HepG2 (cell line): ENCODE results near the gene RPS5. TPM values are rescaled to one million over a fixed set of nuclear protein-coding genes. Genes with fewer than 3 reads are reported as not detected.

Experiments
- ATAC-seq: fragments of 200-7000 bp; cut with Tn5 transposase; 3 replicates; pipeline ENCODE4 v1.9.1; 2020; ENCODE audit warnings: mild to moderate bottlenecking, moderate library complexity
- BruUV-seq: library from RNA; stranded (reverse); fragments of 400-500 nt; replicated peaks from 2 replicates; lab custom pipeline; 2021; lab: Mats Ljungman, UMichigan
- CTCF ChIA-PET: fragments of 300-600 bp; formaldehyde crosslinking; extraction: SDS; loops from one replicate; lab custom pipeline; 2021; ENCODE audit warnings: low total read pairs, inconsistent platforms, low intra/inter-chr PET ratio; lab: Yijun Ruan, JAX
- POLR2A ChIA-PET: fragments of 350-600 bp; sonication (Branson Sonifier 250); formaldehyde crosslinking; loops from one replicate; lab custom pipeline; 2020; ENCODE audit warnings: antibody characterized with exemption, inconsistent platforms; lab: Yijun Ruan, JAX
- DNase-seq: peaks from one replicate; pipeline ENCODE4 v3.0.0-alpha.2; 2015; ENCODE audit warnings: low spot score
- FAIRE-seq: peaks from 3 replicates; lab custom pipeline; 2011; peaks lifted over from hg19 to GRCh38; lab: Jason Lieb, UNC
- H2AFZ ChIP-seq: one replicate; pipeline ENCODE4 v1.6.1; 2011; ENCODE audit warnings: low read length, inconsistent platforms
- H3K27ac ChIP-seq: fragments of 300-600 bp; 3 replicates; pipeline ENCODE4 v1.8.0; 2011; ENCODE audit warnings: mixed run types, mild to moderate bottlenecking, mixed read lengths, low read length, inconsistent platforms; ENCODE audit not compliant: insufficient read depth; ENCODE audit errors: extremely low read length
- H3K27me3 ChIP-seq, 2 experiments: fragments of 200-600 bp in 1 of 2; 2 replicates in 1 of 2; 3 replicates in 1 of 2; pipeline versions ENCODE4 v1.6.0 to v1.8.0; 2011; ENCODE audit warnings: low read length in 2 of 2, mild to moderate bottlenecking in 2 of 2, moderate library complexity in 2 of 2, inconsistent platforms in 1 of 2; ENCODE audit not compliant: insufficient read depth in 2 of 2, control insufficient read depth in 1 of 2
- H3K36me3 ChIP-seq, 2 experiments: fragments of 200-600 bp in 1 of 2; replicated peaks in 1 of 2; 2 replicates in 1 of 2; 3 replicates in 1 of 2; pipeline versions ENCODE4 v1.5.1 to v1.8.0; 2011; ENCODE audit warnings: low read length in 2 of 2, inconsistent platforms in 1 of 2; ENCODE audit not compliant: insufficient read depth in 2 of 2, control insufficient read depth in 1 of 2
- H3K4me1 ChIP-seq: 2 replicates; pipeline ENCODE4 v1.5.1; 2012; ENCODE audit warnings: low read length, inconsistent platforms; ENCODE audit not compliant: insufficient read depth
- H3K4me2 ChIP-seq: 2 replicates; pipeline ENCODE4 v1.6.0; 2011; ENCODE audit warnings: low read depth, low read length, inconsistent platforms
- H3K4me3 ChIP-seq, 3 experiments: fragments of 200-600 bp in 1 of 3; sonication (generic), shearing (Covaris generic) in 1 of 3; replicated peaks in 1 of 3; 2 replicates each; pipeline ENCODE4 v1.5.1; 2011 to 2016; ENCODE audit warnings: low read length in 3 of 3, inconsistent platforms in 2 of 3, low read depth in 2 of 3, mild to moderate bottlenecking in 2 of 3, control low read depth in 1 of 3, mixed read lengths in 1 of 3; ENCODE audit not compliant: insufficient read depth in 1 of 3
- H3K79me2 ChIP-seq: one replicate; pipeline ENCODE4 v1.6.1; 2011; ENCODE audit warnings: low read length, inconsistent platforms; ENCODE audit not compliant: insufficient read depth
- H3K9ac ChIP-seq: 2 replicates; pipeline ENCODE4 v1.6.0; 2011; ENCODE audit warnings: mild to moderate bottlenecking, low read depth, low read length, inconsistent platforms; ENCODE audit not compliant: insufficient read depth
- H3K9me3 ChIP-seq: 2 replicates; pipeline ENCODE4 v1.5.1; 2012; ENCODE audit warnings: mild to moderate bottlenecking, low read length
- H4K20me1 ChIP-seq: 2 replicates; pipeline ENCODE4 v1.6.0; 2011; ENCODE audit warnings: inconsistent platforms, mild to moderate bottlenecking, low read length, moderate library complexity; ENCODE audit not compliant: insufficient read depth
- RBM22 ChIP-seq: fragments of 200-400 bp; formaldehyde crosslinking; optimal IDR thresholded peaks from 2 replicates; pipeline ENCODE3; 2017; ENCODE audit warnings: mild to moderate bottlenecking, low read length, moderate library complexity
- WGBS: methylation state at CpG from one replicate; pipeline ENCODE4 v1.1.6; 2017; ENCODE audit warnings: low lambda C conversion rate; 5-methylcytosine and 5-hydroxymethylcytosine counted together
- in situ Hi-C: cut with HindIII; loops from 2 replicates; pipeline ENCODE4 v1.10.0; 2017; ENCODE audit warnings: low pct_unique_long_range_greater_than_20kb; ENCODE audit not compliant: extremely low pct_ligation_motif_present
- intact Hi-C: fragments of 100-400 bp; cut with micrococcal nuclease; formaldehyde crosslinking; loops from one replicate; pipeline ENCODE4 v1.10.0; 2022; ENCODE audit not compliant: unreplicated experiment
- polyA plus RNA-seq, 8 experiments: library from polyadenylated mRNA; depleted of rRNA in 3 of 8; stranded (reverse) in 7 of 8; unstranded in 1 of 8; fragments of >200 nt; fragmentation: Illumina TruSeq in 4 of 8; extraction: Trizol in 4 of 8; gene quantifications; 2 replicates each; pipeline versions ENCODE4 v1.2.1 to v1.2.3, GENCODE V29; 2011 to 2016; ENCODE audit warnings: low read depth in 4 of 8, missing spikeins in 1 of 8, mixed read lengths in 1 of 8; ENCODE audit not compliant: insufficient read depth in 1 of 8
- total RNA-seq, 5 experiments: library from RNA; depleted of rRNA; stranded (reverse); fragments of >200 nt; fragmentation: Illumina TruSeq; extraction: Trizol; gene quantifications; 2 replicates each; pipeline ENCODE4 v1.2.3, GENCODE V29; 2016; ENCODE audit warnings: low read depth in 1 of 5
- TF ChIP-seq, protein P1 (sequence below): sonication (generic); formaldehyde crosslinking; IDR thresholded peaks from 2 replicates; pipeline ENCODE4 v1.4.0; 2020; ENCODE audit warnings: missing genetic modification reagents

RPS5 gene
- total and polyA plus RNA-seq, 2 of the 13 experiments (the other 11 are each of a cell fraction or from before 2014, with no cell fraction given): 1,544 to 4,408 TPM

DNA sequence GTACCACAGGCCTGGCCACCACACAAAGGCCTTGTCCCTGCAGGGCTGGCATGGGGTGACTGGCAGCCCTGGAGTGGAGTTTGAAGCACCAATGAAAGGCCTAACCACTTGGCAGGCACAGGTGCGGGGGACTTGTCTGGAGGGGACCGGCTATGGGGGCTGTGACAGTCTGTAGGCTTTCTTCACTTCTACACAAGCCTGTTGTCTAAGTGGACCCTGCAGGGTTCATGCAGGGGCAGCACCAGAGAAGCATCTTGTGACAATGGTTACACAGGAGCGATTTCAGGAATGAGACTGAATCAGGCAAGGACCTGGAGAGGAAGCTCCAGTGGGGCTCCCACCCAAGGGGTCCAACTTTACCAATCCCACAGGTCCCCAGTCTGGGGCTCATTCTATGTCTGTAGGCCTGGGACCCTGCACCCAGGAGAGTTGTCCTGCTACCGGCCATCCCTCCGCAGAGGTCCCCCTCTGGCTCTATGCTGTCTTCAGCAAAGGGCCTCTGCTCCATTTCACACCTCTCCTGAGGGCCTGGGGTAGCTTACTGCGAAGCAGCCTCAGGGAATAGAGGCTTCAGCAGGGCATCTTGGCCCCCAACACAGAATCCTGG is 4.0 kb upstream of the RPS5 start:
- Histone ChIP-seq H3K27me3 (no peaks in the 10 kb centered on the region; a peak in 1 of 5 replicates), H4K20me1 (peaks cover 10% of the 10 kb centered on the region), H3K27ac (no peak overlapping the region), H3K4me3 (no peak overlapping the region), H3K79me2 (peaks cover 18% of the 10 kb centered on the region), H3K9me3 (no peaks in the 10 kb centered on the region), H3K4me2 (no peak overlapping the region), H3K36me3 (peaks cover 0 to 4% of the 10 kb centered on the region in 2 experiments; a peak in 2 of 5 replicates), H2AFZ (no peak overlapping the region), H3K9ac (no peak overlapping the region)
- ChIA-PET CTCF (no interaction called here), POLR2A (no interaction called here)
- 100% methylated on average over 2 of the region's 6 CpGs for WGBS
- ATAC-seq: no peak
- BruUV-seq: no TSS peak
- DNase-seq: no peak
- in situ Hi-C loops (no loop called here), intact Hi-C loops (no loop called here)
- no peak for FAIRE-seq
- TF ChIP-seq RBM22: peak; percentile 42
- TF ChIP-seq, protein P1, sequence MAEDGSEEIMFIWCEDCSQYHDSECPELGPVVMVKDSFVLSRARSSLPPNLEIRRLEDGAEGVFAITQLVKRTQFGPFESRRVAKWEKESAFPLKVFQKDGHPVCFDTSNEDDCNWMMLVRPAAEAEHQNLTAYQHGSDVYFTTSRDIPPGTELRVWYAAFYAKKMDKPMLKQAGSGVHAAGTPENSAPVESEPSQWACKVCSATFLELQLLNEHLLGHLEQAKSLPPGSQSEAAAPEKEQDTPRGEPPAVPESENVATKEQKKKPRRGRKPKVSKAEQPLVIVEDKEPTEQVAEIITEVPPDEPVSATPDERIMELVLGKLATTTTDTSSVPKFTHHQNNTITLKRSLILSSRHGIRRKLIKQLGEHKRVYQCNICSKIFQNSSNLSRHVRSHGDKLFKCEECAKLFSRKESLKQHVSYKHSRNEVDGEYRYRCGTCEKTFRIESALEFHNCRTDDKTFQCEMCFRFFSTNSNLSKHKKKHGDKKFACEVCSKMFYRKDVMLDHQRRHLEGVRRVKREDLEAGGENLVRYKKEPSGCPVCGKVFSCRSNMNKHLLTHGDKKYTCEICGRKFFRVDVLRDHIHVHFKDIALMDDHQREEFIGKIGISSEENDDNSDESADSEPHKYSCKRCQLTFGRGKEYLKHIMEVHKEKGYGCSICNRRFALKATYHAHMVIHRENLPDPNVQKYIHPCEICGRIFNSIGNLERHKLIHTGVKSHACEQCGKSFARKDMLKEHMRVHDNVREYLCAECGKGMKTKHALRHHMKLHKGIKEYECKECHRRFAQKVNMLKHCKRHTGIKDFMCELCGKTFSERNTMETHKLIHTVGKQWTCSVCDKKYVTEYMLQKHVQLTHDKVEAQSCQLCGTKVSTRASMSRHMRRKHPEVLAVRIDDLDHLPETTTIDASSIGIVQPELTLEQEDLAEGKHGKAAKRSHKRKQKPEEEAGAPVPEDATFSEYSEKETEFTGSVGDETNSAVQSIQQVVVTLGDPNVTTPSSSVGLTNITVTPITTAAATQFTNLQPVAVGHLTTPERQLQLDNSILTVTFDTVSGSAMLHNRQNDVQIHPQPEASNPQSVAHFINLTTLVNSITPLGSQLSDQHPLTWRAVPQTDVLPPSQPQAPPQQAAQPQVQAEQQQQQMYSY (CRISPR knock-in tag): no peak
- TF ChIP-seq, all 625 proteins: peak for 1
- H3K4me1 ChIP-seq: peaks cover 37% of the 10 kb centered on the region
